Activated CD8-positive, alpha-beta memory T cell treated with anti-CD3 and anti-CD28 coated beads, Interleukin-2, amount 50 U/mL, for 4 hours (primary cell): ENCODE data around the gene BASP1.
"Not testable (repeated sequence)": the region's sequence is repeated elsewhere in the genome, so short reads cannot be mapped to it uniquely, and the experiment has no call there.

Experiments
- DNase-seq: peaks from one replicate; pipeline ENCODE4 v3.0.0-alpha.2; 2020

Gene BASP1

DNA sequence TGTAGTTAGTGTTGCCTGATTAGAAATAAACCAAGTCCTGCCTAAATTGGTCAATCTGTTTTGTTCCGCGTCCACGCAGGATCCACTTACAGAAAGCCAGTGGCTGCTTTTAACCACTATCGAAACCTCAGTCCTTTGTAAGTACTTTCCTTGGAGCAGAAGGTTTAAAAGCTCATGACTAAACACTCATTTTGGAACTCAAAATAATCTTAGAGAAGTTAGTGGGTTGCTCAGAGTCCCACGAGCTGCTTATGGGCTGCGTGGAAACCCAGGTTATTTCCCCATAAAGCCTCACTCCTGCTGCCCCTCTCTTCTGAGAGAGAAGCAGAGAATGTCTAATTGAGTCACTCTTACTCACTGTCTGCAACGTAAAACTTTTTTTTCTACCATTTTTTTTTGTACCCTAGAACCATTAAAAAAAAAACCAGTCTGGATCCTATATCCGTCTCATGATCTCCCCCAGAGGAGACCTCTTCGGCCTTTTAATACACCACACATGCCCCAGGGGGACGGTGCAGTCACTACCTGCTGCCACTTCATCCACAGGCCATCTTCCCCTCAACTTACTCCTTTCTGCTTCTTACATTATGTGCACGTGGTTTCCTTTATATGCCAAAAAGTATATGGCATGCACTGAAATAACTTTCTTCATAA is 7.6 kb downstream of the BASP1 start:
- DNase-seq = no peak

DNA sequence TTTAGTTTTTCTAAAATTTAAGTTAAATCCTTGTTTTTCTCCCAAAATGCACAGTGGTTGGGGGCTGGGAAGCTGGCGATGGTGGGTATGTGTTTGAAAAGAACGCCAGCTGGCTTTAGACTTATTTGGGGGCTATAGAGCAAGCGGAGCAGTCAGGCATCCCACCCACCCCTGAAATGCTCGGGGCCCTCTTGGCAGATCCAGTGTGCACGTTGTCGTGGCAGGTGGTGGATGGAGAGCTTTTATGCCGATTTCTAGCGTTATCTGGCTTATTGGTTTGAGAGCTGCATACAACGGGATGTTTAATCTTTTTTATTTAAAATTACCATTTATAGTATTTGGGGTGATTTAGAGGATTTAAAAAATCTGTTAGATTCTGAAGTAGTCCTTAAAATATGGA is 8.1 kb downstream of the BASP1 start:
- no peak for DNase-seq

DNA sequence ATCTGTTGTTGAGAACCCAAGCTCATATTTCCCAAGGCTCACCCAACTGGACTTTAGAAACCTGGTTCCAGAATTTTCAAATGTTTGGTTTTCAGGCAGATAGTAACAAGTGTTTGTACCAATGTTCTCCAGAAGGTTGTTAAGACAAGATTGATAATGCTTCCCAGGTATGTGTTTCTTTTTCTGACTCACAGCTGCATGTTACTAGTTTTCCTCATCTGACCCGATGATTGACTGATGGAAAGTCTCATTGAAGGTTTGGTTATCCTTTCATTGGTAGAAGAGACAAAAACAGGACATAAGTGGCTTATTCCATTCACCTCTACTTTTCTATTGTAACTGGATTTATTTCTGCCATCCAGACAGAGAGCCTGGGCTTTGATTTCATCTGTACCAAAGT is 10.4 kb downstream of the BASP1 start:
- no peak for DNase-seq

DNA sequence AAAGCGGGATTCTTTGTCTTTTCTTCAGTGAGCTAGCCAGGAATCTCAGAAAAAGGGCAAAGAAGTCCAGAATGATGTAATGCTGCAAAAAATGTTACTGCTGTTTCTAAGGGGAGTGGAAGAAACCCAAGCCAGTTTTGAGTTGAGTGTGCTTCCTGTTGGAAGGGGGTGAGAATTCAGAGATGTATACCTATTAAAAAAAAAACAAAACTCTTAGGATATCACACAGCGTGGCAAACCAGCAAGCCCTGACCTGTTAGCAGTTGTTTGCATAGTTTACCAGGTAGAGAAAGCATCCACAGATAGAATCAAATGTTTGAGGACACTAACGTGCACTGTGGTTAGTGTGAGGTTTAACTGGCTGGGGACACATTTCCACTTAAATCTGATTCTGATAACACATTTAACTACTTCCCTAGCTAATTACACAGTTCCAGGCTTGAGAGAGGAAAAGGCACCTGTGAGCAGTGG is 11.4 kb downstream of the BASP1 start:
- DNase-seq = no peak

DNA sequence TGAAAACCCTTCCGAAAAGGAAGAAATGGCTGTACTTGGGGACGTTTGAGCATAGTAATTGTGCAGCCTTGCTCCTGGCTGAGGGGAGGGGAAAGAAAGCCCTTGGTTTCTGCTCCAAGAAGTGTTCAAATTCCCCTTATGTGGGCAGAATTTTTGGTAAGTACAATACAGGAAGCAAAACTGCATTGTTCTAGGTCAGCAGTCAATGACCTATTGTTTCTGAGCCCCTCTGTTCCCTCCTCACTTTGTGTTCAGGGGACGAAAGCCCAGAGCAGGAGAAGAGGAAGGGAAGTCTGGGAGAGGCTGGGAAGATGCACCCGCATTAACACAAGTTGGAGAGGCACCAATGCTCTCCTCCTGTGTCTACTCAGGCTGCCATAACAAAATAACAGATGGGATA is 11.9 kb downstream of the BASP1 start:
- DNase-seq = no peak

DNA sequence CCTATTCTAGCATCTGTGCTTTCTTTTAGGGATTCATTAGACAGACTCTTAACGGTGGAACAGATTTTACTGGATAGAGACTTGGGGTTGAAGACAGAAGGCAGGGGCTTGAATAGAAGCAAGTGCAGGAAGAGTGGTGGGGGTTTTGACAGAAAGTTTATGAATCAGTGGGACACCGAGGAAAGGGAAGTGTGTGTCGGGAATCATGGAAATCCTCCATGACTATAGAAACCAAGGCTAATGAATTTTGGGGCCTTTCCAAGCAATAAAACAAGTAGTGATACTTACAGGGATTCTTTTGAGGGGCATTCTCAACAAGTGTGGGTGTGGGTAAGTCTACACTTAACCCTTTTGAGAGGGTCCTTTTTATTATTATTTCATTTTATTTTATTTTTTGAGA is 12.8 kb downstream of the BASP1 start:
- DNase-seq = no peak

DNA sequence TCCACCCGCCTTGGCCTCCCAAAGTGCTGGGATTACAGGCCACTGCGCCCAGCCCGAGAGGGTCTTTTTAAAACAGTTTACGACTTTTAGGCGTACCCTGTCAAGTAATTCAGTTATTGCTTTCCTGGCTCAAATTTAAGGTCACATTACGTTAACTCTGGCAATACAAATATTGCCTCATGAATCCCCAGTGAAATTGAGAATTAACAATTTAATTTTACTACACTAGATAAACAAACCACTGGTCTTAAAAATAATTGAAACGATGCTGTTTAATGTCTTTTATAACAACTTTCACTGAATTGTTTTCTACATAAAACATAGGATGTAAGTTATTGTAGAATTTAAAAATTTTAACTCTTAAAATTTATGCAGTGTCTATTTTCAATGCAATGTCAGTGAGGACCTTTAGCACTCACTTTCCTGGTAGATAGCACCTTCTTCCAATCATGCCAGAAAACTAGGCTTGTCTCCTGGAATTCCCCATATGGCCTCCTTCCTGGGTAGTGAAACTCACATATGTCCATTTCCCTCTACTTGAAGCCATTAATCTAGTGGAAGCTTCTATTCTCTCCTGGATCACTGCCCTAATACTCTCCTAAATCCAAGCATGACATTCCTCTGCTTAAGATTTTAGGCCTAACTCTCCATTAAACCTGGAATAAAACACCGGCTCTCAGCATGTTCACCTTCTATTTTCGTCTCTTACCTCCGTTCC is 13.5 kb downstream of the BASP1 start:
- no peak for DNase-seq

DNA sequence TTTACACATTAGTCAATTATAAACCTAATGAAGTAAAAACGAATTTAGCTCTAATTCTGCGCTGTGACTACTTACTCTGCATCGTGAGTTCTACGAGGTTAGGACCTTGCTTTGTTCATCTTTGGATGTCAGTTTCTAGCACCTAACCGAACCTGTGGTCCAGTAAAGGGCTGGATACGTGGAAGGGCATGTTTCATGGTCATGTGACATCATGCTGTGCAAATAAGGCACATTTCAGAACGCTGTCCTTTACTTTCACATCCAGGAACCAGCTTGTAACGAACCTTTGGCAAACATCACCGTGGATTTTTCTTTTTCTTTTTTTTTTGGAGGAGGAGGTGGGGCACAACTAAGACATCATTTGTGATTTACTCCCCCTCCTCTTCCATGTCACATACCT is 15.0 kb downstream of the BASP1 start:
- DNase-seq = no peak

DNA sequence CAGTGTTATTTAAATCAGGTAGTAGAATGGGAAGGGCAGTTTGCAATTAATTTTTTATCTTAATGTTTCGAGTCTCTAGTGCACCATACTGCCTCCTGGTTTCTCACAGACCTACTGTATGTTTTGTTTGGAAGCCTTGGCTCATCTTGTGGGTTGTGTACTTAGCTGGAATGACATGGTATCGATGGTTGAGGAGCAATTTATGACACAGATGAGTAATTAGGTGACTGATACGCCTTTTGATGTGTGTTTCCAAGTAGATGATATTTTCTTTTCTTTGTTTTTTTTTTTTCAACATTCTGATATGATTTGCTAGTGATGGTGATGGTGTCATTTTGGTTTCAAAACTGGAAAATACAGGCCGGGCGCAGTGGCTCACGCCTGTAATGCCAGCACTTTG is 16.1 kb downstream of the BASP1 start:
- no peak for DNase-seq

DNA sequence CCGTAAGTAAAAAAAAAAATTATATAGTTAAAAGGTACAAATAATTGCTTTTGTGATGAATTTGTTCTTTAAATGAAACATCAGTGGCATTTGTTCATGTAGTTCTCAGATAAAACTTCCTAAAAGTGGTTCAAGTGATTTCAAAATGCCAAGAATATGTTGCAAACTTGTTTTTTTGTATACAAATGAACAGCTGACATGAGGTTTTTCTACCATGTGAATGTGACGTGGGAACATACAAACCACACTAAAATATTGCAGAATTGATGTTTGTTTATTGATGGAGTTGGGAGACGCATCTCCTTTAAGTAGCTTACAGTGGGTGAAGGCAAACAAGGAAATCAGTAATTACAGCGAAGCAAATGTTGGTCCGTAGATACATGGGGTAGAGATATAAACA is 16.9 kb downstream of the BASP1 start:
- DNase-seq = no peak

DNA sequence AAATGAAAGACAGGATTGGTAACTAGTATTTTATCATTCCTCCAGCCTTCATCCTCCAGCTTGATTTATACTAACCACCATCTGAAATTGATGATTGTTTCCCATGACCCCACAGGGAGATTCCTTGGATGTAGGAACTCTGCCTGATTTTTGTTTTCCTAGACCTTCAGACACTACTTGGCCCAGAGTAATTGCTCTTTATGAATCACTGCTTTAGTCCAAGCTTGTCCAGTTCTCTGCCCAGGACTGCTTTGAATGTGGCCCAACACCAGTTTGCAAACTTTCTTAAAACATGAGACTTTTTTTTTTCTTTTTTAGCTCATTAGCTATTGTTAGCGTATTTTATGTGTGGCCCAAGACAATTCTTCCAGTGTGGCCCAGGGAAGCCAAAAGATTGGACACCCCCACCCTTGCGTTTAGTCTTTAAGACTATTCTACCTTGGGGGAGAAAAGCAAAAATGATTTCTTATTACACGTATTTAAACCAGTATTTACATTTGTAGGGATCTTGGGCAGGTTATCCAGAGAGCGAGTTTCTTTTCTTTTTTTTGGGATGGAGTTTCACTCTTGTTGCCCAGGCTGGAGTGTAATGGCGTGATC is 18.4 kb downstream of the BASP1 start:
- DNase-seq = no peak

DNA sequence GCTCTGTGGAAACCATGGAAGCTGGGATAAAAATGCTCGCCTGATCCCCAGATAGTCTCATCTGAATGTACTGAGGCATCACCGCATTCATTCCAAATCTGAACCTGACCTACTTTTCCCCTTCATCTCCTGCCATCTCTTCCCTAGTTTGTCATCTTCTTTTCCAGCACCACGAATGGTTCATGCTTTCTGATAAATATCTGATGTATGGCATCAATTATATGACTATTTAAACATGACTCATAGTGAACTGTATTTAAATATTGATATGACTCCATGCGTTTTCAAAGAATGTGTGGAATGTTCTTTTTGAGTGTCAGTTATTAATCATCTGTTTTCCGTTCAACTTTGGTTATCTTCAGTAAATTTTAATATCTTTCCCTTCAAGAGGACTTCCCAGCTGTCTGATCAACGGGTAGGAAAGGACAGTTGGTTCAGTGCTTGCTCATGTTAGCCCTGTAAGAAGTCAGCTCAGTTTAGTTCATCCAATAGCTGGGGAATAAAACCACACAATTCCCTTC is 21.1 kb downstream of the BASP1 start:
- DNase-seq = no peak

DNA sequence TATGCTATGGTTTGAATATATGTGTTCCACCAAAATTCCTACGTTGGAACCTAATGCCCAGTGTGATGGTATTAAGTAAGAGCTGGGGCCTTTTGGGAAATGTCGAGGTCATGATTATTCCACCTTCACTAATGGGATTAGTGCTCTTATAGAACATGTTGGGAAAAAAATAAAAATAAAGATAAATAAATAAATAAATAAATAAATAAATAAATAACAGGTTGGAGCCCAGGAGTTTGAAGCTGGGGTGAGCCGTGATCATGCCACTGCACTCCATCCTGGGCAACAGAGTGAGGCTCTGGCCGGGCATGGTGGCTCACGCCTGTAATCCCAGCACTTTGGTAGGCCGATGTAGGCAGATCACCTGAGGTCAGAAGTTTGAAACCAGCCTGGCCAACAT is 22.5 kb downstream of the BASP1 start:
- no peak for DNase-seq

DNA sequence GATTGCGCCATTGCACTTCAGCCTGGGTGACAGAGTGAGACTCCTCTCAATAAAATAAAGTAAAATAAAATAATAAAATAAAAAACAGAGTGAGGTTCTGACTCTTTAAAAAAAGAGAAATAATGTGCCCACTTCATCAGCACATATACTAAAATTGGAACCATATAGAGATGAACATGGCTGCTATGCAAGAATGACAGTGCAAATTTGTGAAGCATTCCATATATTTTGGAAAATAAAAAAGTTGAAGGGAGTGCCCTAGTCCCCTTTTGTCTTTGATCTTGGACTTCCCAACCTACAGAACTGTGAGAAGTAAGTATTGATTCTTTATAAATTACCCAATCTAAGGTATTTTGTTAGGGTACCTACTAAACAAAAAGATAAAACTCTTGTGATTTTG is 23.1 kb downstream of the BASP1 start:
- DNase-seq = no peak

DNA sequence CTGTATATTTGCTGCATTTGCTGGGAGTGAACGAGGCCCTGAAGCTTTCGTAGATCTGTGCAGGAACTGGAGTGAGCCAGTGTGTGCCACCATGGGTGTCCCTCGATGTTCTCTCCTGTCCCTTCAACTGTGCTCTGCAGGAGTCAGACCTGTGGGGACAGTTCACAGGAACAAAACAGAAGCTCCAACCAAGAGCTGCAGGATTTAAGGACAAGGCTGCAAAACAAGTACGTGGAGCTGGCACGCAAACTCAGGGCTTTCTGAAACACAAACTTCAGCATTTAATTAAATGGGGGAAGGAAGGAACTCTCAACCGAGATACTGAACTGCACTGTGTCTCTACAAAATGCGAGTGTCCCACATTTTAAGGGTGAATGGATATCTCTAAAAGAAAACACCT is 24.2 kb downstream of the BASP1 start:
- DNase-seq = no peak

DNA sequence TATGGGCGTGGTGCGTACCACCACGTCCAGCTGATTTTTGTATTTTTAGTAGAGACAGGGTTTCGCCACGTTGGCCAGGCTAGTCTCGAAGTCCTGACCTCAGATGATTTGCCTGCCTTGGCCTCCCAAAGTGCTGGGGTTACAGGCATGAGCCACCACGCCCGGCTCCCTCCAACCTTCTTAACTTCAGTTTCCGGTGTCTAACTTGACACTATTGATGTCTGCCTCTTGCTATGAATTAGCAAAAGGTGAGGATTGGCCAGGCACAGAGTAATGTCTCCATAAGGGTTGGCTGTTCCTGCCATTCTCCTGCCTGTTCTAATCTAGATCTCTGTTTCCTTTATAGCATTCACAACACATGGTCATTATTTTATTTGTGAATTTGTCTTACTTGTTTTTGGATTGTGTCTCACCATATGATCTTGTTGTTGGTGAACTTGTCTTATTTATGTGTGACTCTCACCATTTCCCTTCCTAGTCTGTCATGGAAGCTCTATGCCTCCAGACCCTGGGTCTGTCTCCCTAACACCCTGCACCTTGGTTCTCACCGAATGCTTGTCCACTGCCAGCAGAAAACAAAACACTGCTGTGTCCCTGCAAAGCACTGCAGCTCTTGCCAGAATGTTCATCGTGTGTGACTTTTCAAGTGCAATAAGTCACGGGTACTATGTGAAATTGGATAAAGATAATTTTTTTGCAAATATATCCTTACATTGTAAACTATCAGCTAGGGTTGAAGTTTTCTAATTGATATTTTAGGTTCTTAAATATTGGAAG is 26.0 kb downstream of the BASP1 start:
- DNase-seq = no peak

DNA sequence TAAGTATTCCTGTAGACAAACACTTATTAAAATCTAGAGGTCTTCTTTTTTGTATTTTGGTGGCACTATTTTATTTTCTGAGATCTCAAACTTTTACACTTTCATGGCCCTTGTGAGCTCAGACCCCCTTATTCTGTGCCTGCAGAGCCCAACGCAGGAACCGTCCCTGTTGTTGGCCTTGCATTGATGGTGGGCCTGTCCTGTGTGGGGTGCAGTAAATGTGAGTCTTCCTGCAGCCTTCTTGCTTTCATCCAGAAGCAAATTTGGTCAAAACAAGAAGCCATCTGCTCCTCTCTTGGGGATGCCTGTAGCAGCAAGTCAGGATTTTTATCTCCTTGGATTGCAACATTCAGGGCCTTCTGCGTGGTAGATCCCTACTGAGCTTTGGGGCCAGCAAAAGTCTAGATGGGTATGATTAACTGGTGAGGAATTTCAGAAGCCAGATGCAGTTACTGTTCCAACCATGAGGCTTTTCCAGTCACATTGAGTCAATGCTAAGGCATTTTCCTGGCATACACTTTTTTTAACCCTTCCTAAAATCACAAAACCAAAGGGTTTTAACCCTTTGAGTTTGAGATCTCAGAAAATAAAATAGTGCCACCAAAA is 31.7 kb downstream of the BASP1 start:
- no peak for DNase-seq

DNA sequence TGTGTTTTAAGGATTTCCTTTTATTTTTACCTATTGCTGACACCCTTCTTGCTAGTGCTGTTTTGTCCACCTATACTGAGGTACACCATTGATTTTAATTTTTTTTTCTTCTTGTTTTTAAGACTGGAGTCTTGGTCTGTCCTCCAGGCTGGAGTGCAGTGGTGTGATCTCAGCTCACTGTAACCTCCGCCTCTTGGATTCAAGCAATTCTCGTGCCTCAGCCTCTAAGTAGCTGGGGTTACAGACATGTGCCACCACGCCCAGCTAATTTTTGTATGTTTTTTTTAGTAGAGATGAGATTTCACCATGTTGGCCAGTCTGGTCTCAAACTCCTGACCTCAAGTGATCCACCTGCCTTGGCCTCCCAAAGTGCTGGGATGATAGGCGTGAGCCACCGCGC is 32.4 kb downstream of the BASP1 start:
- DNase-seq = not testable (repeated sequence)

DNA sequence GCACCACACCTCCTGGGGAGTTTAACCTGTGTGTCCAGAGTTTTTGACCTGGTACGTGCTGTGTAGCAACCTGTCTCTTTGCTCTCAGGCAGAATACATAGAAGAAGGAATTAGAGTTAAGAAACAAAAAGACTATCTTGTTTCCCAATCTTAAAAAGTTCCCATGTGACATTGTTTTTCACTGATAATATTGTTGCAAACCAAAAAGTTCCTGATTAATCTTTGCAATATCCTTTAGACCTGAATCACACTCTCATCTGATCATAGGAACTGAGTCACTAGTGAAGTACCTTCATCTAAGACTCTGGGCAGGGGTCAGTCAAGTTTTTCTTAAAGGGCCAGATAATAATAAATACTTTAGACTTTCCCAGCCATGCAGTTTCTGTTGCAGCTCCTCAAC is 35.1 kb downstream of the BASP1 start:
- no peak for DNase-seq

DNA sequence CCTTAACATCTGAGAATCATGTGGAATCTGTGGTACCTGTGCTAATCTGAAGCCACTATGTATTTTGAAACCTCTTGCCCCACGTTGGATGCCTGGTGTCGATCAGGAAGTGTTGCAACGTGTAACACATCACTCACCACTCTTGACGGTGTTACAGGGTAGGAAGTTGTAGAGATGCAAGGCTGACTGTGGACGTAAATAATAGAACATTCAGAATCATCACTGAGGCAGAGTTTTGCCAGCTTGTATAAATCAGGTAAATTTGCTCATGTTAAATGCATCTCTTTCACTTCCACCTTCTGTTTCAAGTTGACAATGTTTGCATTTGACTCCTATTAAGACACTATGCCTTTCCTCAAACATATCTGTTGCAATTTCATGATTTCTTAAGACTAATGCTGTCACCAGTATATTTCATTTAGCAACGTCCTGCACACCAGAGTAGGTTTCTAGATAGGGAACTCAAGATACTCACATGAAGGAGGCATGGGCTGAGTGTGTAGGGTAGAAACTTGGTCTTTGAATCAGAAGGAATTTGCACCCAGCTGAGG is 38.1 kb downstream of the BASP1 start:
- DNase-seq = no peak

DNA sequence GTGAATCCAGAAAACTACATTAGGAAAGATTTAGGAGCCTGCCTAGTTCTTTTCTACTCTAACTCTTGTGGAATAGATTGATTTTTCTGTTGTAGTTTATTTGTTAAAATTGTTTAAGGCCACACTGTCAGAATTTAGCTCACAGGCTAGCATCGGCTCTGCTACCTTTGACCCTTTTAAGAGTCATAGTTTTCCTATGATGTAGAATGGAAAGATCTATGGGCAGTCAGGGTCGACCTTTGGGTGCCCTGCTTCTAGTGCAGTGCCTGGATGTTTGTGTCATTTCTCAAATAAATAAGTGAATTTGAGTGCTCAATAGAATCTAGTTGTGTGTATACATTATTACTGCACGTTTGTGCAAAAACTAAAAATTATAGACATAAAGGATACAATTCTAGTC is 38.7 kb downstream of the BASP1 start:
- DNase-seq = no peak

DNA sequence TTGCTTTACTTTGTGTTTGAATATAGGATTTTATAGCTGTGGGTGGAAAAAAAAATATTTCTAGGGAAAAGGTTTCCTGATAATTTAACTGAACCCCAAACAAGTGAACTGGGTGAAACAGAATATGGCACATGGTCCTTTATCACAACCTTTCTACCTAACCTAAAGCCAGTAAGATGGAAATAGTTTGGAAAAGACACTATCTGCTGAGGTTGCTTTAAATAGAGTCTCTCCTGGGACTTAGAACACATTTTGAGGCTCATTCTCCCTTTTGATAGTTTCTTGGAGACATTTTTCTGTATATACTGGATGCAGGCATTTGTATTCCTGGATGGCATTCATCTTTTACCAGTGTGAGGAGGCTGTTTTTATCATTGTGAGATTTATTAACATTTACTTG is 39.4 kb downstream of the BASP1 start:
- DNase-seq = no peak
